Measurements from ENCODE around the gene PIK3CA.
"Not testable (repeated sequence)": the region's sequence is repeated elsewhere in the genome, so short reads cannot be mapped to it uniquely, and the experiment has no call there.

The PIK3CA gene

DNA sequence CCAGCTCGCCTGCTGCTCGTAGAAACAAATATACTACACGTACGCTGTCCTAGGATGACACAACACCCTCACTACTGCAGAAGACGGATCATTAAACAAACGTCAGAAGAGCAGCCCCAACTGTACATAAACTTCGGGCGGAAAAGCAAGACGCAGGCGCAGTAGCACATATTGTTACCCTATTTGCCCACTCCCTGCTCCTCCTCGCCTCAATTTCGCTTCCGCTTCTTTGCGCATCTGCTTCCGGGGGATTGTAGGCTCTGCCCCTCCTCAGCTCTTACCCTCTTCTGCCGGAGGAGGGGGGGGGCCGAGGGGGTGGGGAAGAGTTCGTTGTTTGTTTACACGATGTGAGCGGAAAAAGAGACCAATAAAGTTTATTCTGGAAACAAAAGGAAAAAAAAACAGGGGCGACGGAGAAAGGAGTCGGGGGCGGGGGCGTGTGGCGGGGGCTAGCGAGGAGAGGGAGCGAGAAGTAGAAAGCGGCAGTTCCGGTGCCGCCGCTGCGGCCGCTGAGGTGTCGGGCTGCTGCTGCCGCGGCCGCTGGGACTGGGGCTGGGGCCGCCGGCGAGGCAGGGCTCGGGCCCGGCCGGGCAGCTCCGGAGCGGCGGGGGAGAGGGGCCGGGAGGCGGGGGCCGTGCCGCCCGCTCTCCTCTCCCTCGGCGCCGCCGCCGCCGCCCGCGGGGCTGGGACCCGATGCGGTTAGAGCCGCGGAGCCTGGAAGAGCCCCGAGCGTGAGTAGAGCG lies at the start of gene PIK3CA:
Gene PIK3CA (plus strand): TSS at position 485 of the 743 bp plus-strand sequence. CDS start 50,469 bp downstream, outside the sequence.
- peak; percentile 82 to 89 for DNase-seq (ENCODE audit: low read depth in 2 of 2, low spot score in 1 of 2)

DNA sequence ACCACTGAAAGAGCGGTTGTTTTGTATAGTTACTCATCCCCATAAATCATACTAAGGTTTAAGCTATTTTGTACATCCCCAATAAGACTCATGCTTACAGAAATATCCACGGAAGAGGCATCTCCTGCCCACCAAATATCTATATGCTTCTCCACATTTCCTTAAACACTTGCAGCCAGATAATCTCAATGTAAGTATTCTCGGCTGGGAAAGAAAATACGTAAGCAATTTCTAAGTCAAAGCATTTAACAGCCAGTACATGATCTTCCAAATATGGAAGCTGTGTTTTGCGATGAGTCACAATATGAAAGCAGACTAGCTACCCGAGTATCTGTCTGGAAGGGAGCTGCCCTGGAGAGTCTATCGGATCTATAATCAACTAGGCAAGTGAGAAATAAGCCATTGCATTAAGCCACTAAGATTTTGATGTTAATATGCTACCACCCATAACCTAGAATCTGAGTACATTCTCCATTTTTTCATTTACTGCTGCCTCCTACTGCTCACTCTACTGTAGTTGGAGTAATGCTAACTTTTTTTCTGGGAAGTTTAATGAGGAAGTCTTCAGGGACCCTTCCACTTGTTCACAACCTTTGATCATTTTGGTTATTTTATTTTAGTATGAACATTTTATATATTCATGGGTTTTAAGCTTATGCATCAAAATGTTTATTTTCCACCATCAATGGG lies 49.6 kb upstream of the PIK3CA start:
- no peak for DNase-seq (ENCODE audit: low read depth in 2 of 2, low spot score in 1 of 2)

DNA sequence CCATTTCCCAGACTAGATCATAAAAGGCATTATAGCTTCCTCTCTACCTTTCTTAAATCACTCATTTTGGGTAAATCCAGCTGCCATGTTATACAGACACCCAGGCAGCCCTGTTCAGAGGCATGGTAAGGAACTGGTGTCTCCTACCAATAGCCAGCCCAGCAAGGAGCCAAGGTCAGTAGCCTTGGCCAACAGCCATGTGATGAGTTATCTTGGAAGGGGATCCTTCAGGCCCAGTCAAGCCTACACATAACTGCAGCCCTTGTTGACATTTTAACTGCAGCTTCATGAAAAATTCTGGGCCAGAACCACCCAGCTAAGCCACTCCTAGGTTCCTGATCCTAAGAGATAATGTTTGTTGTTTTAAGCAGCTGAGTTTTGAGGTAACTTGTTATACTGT lies 47.5 kb upstream of the PIK3CA start:
- DNase-seq (ENCODE audit: low read depth in 2 of 2, low spot score in 1 of 2), result no peak

DNA sequence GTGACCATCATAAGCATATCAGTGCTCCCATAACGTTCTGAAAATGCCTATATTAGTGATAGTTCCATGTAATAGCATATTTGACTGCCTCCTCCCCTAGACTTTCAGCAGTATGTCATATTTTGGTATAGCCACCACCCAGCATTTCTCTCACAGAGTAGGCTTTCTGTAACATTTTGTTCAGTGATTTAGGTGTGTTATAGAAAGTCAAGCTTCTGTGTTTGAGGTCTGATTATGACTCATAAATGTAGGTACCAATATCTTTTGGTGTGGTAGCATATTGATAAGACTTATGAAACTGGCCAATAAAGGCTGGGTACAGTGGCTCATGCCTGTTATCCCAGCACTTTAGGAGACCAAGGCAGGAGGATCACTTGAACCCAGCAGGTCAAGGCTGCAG lies 42.3 kb upstream of the PIK3CA start:
- DNase-seq (ENCODE audit: low read depth in 2 of 2, low spot score in 1 of 2), result no peak

DNA sequence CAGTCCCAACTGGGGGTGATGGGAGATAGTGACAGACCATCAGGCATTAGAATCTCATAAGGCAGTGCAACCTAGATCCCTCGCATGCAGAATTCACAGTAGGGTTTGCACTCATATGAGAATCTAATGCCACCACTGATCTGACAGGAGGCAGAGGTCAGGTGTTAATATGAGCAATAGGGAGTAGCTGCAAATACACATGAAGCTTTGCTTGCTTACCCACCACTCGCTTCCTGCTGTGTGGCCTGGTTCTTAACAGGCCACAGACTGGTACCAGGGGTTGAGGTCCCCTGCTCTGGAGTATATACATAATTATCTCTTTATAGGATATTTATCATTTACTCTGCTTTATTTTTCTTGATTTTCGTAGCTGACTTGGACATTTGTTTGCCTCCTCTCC lies 40.5 kb upstream of the PIK3CA start:
- DNase-seq (ENCODE audit: low read depth in 2 of 2, low spot score in 1 of 2), result no peak

DNA sequence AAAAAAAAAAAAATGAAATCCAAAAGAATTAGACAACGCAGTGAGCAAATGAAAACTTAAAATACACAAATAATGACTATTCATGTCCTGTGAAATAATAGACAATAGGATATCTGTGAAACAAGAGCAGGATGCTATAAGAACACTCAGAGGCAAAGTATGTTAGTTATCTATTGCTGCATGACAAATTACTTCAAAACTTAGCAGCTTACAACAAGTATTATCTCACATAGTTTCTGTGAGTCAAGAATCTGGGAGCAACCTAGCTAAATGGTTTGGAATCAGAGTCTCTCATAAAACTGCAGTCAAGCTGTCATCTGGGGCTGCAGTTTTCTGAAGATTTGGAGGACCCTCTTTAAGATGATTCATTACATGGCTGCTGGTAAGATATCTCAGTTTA lies 40.1 kb upstream of the PIK3CA start:
- no peak for DNase-seq (ENCODE audit: low read depth in 2 of 2, low spot score in 1 of 2)

DNA sequence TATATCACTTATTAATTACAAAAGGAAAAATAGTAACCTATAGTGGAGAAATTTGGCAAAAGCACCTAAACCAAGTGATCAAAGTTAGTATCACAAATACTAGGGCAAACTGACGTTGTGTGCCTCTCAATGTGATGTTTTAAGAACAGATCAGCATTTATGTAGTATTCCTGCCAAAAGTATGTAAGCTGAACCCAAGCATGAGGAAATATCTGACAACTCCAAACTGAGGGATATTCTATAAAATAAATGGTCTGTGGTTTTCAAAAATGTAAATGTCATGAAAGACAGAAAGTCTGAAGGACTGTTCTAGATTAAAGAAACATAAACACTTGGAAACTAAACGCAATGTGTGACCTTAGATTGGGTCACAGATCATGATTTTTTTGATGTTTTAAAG lies 34.3 kb upstream of the PIK3CA start:
- DNase-seq (ENCODE audit: low read depth in 2 of 2, low spot score in 1 of 2), result no peak

DNA sequence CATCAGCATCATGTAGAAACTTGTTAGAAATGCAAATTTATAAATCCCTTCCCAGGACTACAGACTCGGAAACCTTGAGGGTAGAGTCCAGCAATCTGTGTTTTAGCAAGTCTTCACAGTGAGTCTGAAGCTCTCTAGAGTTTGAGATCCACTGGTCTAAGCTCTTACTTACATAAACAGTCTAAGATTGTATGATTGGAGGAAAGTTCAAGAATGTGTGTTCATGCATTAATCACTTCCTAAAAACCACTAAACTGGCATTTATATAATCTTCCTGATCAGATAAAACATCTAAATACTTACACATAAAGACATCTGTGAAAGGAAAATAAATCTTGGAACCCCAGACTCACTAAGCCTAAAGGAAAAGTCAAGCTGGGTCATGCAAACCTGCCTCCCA lies 32.7 kb upstream of the PIK3CA start:
- not testable (repeated sequence) for DNase-seq (ENCODE audit: low read depth in 2 of 2, low spot score in 1 of 2)

DNA sequence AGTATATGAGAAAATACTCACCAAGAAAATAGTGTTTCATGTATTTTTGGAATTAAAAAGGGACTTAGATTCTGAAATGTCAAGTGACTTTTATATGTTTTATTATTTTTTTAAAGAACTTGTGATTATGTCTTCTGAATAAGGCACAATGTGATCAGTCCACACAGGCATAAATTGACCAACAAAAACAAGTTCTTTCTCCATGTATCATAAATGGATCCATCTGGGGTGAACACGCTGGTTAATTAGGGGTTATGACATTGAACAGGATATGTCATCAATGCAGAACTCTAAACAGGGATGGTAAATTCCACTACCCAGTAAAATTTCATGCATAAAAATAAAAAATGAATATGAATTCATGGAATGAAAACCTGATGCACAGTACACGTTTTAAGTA lies 31.3 kb upstream of the PIK3CA start:
- no peak for DNase-seq (ENCODE audit: low read depth in 2 of 2, low spot score in 1 of 2)

DNA sequence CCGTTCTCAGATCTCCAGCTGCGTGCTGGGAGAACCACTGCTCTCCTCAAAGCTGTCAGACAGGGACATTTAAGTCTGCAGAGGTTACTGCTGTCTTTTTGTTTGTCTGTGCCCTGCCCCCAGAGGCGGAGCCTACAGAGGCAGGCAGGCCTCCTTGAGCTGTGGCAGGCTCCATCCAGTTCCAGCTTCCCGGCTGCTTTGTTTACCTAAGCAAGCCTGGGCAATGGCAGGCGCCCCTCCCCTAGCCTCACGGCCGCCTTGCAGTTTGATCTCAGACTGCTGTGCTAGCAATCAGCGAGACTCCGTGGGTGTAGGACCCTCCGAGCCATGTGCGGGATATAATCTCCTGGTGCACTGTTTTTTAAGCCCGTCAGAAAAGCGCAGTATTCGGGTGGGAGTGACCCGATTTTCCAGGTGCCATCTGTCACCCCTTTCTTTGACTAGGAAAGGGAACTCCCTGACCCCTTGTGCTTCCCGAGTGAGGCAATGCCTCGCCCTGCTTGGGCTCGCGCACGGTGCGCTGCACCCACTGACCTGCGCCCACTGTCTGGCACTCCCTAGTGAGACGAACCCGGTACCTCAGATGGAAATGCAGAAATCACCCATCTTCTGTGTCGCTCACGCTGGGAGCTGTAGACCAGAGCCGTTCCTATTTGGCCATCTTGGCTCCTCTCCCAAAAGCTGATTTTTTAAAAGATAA lies 15.8 kb upstream of the PIK3CA start:
- DNase-seq (ENCODE audit: low read depth in 2 of 2, low spot score in 1 of 2), result not testable (repeated sequence)

DNA sequence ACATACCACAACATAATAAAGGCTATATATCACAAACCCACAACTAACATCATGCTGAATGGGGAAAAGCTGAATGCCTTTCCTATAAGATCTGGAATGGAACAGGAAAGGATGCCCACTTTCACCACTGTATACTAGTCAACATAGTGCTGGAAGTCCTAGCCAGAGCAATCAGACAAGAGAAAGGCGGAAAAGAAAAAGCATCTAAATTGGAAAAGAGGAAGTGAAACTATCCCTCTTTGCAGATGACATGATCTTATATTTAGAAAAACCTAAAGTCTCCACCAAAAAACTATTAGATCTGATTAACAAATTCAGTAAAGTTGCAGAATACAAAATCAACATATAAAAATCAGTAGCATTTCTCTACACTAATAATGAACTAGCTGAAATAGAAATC lies 14.6 kb upstream of the PIK3CA start:
- DNase-seq (ENCODE audit: low read depth in 2 of 2, low spot score in 1 of 2), result no peak

DNA sequence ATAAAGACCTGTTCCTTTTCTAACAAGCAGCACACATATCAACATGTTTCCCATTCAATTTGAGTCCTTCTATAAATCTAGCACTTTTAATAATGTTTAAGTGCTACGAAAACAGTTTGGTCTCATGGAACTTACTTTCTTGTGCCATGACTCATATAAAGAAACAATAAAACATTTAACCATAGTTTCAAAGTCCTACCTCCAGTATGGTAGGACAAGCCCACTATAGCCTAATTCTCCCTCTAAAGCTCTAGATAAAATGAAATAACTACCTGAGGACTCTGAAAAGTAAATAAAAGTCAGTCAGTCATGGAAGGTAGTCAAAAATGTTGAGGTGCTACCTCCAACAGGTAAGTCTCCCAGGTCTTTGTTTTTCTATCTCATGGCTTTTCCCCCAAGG lies 12.0 kb upstream of the PIK3CA start:
- DNase-seq (ENCODE audit: low read depth in 2 of 2, low spot score in 1 of 2), result no peak

DNA sequence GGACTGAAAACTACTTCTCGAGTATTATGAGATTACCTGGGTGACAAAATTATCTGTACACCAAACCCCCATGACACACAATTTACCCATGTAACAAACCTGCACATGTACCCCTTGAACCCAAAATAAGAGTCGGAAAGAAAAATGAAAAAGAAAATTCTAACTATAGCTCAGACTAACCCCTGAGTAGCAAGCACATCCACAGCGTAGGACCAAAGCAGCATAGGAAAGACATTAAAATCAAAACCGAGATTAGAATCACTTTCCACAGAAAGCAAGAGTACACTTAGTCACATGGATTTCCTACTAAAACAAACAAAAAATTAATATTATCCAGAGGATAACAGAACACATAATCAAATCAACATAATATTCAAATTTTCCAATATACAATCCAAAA lies 6.3 kb upstream of the PIK3CA start:
- no peak for DNase-seq (ENCODE audit: low read depth in 2 of 2, low spot score in 1 of 2)

DNA sequence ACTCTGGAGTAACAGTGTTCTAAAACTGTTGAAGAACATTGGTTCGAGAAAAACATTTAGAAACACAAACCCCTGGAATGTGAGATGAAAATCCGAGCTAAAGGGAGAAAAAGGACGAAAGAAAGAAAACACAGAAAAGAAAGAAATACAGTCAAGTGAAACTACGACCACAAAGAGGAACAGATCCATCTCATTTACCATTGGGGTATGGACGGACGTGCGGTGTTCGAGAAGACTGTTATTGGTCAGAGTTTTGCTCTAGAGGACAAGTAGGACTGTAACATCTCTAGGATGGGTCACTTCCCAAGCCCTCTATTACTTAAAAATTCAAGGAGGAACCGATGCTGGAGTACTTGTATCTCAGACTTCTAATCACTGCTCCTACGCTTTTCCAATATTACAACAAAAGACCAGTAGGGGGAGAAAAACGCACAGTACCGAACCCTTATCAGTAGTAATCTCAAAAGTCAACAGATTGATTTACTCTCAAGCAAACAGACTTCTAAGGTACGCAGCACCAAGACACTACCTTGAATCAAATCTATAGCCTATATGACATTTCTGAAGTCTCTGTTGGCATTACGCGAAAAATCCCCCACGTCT lies 1.1 kb upstream of the PIK3CA start:
- no peak for DNase-seq (ENCODE audit: low read depth in 2 of 2, low spot score in 1 of 2)

DNA sequence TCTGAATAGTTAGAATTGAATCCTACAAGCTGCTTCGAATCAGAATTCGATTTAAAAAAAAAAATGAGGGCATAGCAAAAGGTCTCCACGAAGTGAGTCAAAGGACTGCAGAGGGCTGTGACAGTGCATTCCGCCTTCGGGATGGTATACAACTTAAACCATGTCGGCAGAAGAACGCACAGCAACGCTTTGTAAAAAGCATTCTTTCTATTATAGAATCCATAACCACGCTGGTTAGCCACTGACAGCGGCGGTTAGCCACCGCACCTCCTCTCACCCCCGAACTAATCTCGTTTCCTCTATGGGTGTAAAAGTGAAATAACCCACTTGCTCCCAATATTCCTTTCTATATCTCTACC lies 664 bp upstream of the PIK3CA start:
- DNase-seq (ENCODE audit: low read depth in 2 of 2, low spot score in 1 of 2), result peak; percentile 31 to 36

DNA sequence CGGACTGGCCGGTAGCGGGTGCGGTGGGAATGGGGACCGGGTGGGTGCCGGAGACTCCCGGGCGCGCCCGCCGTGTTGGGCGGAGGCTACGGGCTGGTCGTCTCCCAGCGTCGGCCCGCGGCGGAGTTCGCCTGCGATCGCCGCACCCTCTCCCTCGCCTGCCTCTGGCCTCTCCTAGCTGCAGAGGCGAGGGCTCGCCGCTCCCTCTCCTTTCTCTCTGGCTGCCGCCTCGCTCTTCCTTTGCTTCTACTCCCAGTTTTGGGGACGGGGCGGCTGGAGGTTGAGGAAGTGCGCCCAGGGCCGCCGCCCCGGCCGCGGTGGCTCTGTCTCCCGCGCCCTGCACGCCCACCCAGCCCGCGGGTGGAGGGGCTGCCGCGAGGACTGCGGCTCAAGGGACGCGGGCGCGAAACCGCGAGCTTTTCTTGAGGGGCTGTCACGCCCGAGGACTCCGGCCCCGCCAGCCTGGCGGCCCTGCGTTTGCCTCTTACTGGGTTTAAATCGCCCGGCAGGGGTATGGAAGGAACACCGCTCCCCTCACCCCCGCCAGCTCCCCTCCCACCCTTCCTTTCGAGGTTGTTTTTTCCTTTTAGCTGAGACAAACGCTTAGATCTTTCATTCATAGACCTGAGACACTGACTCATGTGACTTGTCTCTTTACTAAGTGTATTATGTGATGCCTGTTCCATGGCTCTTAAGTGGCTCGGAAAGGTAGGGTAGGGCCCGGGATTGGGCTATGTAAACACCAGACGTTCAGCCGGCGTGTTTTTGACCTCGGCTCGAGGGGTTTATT lies 654 bp downstream of the PIK3CA start:
- DNase-seq (ENCODE audit: low read depth in 2 of 2, low spot score in 1 of 2), result peak; percentile 20 to 35

DNA sequence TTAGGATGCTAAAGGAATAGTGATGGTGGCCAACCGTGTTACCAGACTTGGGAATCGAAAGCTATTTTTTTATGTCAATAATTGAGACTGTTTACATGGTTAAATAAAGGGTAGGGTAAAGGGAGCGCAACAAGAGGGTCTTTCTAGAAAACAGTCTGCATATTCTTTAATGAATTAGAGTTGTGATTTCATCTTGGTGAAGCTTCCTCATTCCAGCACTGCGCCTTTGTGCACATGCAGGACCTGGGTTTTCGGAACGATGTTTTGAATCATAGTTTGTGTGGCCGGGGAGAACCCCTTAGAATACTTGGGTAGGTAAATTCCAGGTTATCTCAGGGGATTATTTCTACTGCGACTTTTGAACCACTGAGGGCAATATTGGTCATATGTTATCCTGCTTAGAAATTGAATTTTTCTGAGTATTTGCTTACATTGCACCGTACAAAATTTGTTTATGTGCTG lies 1.3 kb downstream of the PIK3CA start:
- peak in 1 of 2 donors; percentile 2 for DNase-seq (ENCODE audit: low read depth in 2 of 2, low spot score in 1 of 2)

DNA sequence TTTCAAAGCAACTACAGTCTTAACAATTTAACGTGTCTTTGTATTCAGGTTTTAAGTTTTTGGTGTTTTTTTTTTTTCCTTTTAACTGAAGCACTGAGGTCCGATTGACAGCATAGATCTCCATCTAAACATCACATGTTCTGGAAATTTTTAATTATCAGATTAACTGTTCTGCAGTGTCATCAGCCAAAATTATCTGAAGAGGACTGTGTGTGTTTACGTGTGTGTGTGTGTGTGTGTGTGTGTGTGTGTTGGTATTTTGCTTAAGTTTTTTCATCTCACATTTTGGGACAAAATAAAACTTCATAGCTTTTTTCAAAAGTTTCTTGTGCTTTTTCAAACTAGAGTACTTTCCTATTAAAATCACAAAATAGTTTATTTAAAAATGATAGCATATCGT lies 1.8 kb downstream of the PIK3CA start:
- DNase-seq (ENCODE audit: low read depth in 2 of 2, low spot score in 1 of 2), result no peak

DNA sequence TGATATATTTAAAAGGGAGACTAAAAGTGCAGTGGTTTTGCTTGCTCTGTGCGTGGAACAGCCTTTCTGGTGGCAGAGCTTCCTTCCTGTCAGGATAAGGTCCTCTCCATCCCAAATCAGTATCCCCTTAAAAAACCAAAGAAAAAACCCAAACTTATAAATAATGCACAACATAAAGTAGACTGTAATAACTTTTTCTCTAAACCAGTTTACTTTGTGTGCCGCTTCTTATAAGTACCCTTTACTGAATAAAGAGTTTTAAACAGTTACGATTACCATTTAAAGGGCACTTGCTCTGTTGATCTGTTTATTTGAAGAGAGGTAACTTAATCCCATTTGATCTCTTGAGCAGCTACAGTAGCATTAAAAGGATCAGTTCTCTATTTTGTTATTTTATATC lies 2.5 kb downstream of the PIK3CA start:
- no peak for DNase-seq (ENCODE audit: low read depth in 2 of 2, low spot score in 1 of 2)

DNA sequence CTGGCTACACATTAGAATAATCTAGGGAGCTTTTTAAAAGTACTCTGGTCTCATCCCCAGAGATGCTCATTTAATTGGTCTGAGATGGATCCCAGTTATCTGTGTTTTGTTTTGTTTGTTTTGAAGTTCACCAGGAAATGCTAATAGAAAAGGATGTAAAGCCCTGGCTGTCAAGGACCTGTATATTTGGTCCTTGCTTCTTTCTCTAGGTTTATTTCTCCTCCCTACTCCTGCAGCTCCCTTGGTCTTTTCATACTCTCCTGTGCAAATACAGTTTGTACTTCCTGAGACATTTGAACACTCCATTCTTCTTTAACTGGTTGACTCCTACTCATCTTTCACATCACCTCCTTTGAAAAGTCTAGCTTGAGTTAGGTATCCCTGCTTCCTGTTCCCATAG lies 3.3 kb downstream of the PIK3CA start:
- no peak for DNase-seq (ENCODE audit: low read depth in 2 of 2, low spot score in 1 of 2)

DNA sequence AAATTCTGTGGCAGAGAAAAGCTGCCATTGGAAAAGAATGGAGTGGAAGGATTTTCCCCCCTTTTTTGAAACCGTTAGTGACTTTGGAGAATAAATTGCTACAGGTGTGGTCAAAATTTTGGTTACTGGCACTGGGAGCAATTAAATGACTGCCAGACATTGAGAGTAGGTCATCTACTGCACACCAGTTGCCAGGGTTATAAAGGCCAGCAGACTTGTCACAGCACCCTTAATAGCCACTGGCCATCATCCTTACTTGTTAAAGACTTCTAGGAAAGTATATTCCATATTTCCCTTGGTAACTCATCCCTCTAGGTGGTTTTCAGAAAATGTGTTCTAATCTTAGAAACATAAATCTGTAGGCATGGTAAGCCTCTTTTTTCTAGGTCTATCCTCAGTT lies 8.0 kb downstream of the PIK3CA start:
- no peak for DNase-seq (ENCODE audit: low read depth in 2 of 2, low spot score in 1 of 2)

Measured in stimulated activated CD8-positive, alpha-beta memory T cell treated with anti-CD3 and anti-CD28 coated beads, Interleukin-4, amount 100 ng/mL, for 1 hour (primary cell).